Neural progenitor cell (in vitro differentiated cells): ENCODE data around the gene GET3.

Experiments
- CTCF ChIP-seq: fragments of 200-600 bp; sonication (generic); IDR thresholded peaks from 2 replicates; pipeline ENCODE4 v1.5.1; 2017; ENCODE audit warnings: antibody characterized with exemption, mild to moderate bottlenecking
- EZH2 ChIP-seq: fragments of 200-600 bp; sonication (generic); IDR thresholded peaks from 2 replicates; pipeline ENCODE4 v1.6.1; 2017; ENCODE audit warnings: antibody characterized with exemption, mild to moderate bottlenecking, moderate library complexity

GRCh38 chr19:12787458-12787857, 50.2 kb downstream of the GET3 start:
- no peak for TF ChIP-seq EZH2
- no peak for TF ChIP-seq CTCF
